Measurements from ENCODE around the gene CACTIN.

DNA sequence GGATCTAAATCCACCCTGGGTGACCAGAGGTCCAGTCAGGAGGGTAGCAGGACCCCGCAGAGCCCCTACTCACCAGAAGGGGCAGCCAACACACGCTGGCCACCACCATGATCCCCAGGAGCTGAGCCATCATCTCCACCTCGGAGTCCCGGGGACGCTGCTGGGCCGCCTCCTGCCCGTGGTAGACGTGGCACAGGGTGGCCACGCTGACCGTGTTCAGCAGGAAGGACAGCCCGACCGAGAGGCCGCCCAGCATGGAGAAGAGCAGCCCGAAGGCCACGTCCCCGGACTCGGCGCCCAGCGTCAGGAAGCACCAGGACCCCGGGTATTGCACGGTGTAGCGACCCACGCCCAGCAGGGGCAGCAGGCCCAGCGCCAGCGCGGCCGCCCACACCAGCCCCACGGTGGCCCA, 26.8 kb downstream of the CACTIN start:
- TF ChIP-seq YY1 (IDR thresholded peaks at IDR 0.05; ENCODE audit: insufficient read depth, insufficient read length) (no peak), ZNF274 (IDR thresholded peaks at IDR 0.05; ENCODE audit: low read depth, low read length) (no peak)
